ENCODE data around the gene NEO1. TPM values are rescaled to one million over a fixed set of nuclear protein-coding genes. Genes with fewer than 3 reads are reported as not detected.

Gene NEO1
- total RNA-seq, 1 donor from 2014 or later = 26.6 TPM

DNA sequence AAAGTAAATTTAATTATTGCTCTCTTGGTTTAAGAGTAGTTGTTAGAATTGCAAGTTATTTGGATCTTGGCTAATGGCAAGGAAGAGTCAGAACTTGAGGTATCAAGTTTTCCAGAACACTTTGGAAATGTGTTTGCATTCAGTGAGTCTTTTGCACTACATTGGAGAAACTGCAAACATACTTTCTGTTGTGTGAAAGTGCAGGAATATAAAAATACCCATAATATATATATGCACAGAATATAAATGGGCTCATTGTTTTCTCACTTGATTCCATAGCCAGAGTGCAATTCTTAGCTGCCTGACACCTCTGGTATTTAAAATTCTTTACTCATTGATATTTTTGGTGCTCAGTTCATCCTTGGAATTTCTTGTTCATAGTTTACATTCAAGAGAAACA is 223.6 kb downstream of the NEO1 start:
- Histone ChIP-seq H3K4me3 (ENCODE audit: low read depth, low read length) (no peak overlapping the region), H3K36me3 (ENCODE audit: control insufficient read depth, insufficient read depth, low read length) (no peaks in the 10 kb centered on the region), H3K27me3 (ENCODE audit: control insufficient read depth, insufficient read depth, low read length) (no peaks in the 10 kb centered on the region)
- TF ChIP-seq CTCF (IDR thresholded peaks at IDR 0.05; ENCODE audit: insufficient read depth, low read length, poor library complexity, severe bottlenecking) = no peak
- no peak for DNase-seq (ENCODE audit: low read depth)

DNA sequence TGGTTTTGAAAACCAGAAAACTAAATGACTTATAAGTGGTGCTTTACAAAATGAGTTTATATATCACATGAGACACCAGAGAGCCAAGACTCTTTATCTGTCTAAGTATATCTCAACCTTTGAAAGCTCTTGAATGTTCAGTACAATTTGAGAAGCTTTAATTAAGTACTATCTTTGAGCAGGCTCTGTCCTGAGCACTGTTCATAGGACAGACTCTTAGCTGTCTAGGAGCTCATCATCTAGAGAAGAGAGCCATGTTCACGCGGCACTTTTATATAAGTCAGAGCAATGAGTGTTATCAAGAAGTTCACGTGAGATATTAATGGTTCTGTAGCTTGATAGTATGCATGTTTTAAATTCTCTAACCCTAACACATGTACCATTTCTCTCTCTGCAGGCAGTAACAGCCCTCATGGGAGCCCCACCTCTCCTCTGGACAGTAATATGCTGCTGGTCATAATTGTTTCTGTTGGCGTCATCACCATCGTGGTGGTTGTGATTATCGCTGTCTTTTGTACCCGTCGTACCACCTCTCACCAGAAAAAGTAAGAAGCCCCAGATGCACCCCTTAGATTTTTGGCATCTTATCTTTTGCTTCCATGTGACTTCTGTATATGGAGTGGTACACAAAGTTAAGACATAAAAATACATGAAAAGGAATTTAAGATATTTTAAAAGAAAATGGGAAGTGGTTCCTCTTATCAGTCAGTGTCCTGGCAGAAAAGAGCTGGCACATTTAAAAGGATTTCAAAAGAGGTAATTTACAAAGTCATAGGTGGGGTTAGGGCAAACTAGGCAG is 230.5 kb downstream of the NEO1 start:
- H3K4me3 ChIP-seq (ENCODE audit: low read depth, low read length) = no peak overlapping the region

GRCh38 chr15:73283366-73283962 is 231.2 kb downstream of the NEO1 start:
- no peak for DNase-seq (ENCODE audit: low read depth)
- TF ChIP-seq CTCF (IDR thresholded peaks at IDR 0.05; ENCODE audit: insufficient read depth, low read length, poor library complexity, severe bottlenecking) = no peak
- H3K4me3 ChIP-seq (ENCODE audit: low read depth, low read length) = no peak overlapping the region
- H3K27me3 ChIP-seq (ENCODE audit: control insufficient read depth, insufficient read depth, low read length) = no peaks in the 10 kb centered on the region
- peaks cover 2% of the 10 kb centered on the region for H3K36me3 ChIP-seq (ENCODE audit: control insufficient read depth, insufficient read depth, low read length)

More for the DNA sequence above, 230.5 kb downstream of the NEO1 start:
- TF ChIP-seq CTCF (IDR thresholded peaks at IDR 0.05; ENCODE audit: insufficient read depth, low read length, poor library complexity, severe bottlenecking) = no peak
- no peak for DNase-seq (ENCODE audit: low read depth)
- Histone ChIP-seq H3K27me3 (ENCODE audit: control insufficient read depth, insufficient read depth, low read length) (no peaks in the 10 kb centered on the region), H3K36me3 (ENCODE audit: control insufficient read depth, insufficient read depth, low read length) (peaks cover 2% of the 10 kb centered on the region)

- Histone ChIP-seq H3K27me3 (ENCODE audit: control insufficient read depth, insufficient read depth, low read length) (no peaks in the 10 kb centered on the region), H3K4me3 (ENCODE audit: low read depth, low read length) (no peak overlapping the region), H3K36me3 (ENCODE audit: control insufficient read depth, insufficient read depth, low read length) (peaks cover 3% of the 10 kb centered on the region)
- no peak for TF ChIP-seq CTCF (IDR thresholded peaks at IDR 0.05; ENCODE audit: insufficient read depth, low read length, poor library complexity, severe bottlenecking)
- DNase-seq (ENCODE audit: low read depth) = no peak
Measured at GRCh38 chr15:73284090-73284716, 231.9 kb downstream of the NEO1 start.

GRCh38 chr15:73286311-73286710 is 234.0 kb downstream of the NEO1 start:
- no peak for TF ChIP-seq CTCF (IDR thresholded peaks at IDR 0.05; ENCODE audit: insufficient read depth, low read length, poor library complexity, severe bottlenecking)
- no peaks in the 10 kb centered on the region for H3K27me3 ChIP-seq (ENCODE audit: control insufficient read depth, insufficient read depth, low read length)
- H3K4me3 ChIP-seq (ENCODE audit: low read depth, low read length) = no peak overlapping the region
- no peak for DNase-seq (ENCODE audit: low read depth)
- H3K36me3 ChIP-seq (ENCODE audit: control insufficient read depth, insufficient read depth, low read length) = peaks cover 3% of the 10 kb centered on the region
